ENCODE measurements around the gene ARAP1.

The ARAP1 gene

DNA sequence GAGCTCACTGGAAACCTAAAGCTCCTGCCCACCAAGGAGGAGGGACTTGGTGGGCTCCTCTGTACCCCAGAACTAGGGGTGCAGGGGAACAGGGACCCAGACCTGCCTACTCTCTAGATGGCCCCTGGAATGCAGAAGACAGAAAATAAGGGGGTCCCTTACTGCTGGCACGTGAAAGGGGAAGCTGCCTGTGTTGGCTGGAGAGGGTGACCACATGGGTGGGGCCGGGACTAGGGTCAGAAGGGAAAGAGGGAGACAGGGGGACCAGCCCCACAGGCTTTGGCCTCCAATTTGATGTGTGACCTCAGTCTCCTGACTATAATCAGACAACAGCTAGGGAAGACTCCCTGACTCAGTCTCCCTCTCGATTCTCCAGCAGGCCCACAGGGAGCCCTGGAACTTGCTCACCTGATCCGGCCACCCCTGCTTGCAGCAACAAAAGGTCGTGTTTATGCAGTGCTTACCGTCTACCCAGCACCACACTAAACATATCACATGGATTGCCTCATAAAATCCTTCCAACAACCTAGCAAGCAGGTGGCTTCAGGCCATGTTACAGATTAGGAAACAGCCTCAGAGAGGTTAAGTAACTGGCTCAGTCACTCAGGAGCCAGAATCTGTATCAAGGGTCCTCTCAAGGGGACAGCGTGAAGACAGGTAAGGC, 10.2 kb downstream of the ARAP1 start:
- no peak for DNase-seq

DNA sequence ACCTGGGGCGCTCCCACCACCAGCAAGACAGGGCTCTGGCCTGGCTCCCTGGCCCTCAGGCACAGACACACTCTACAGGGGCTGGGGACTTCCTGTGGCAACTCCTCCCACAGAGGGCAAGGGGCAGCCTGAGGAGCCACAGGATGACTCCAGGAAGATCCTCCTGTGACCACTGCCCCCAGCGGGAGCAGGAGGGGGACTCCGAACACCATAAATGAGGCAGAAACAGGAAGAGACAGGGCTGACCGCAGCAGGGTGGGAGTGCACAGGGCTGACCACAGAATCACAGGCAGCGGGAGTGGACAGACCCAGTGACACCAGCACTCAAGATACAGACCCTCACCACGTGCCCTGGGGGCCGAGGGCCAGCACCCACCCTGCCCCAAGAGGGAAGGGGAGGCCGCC, 10.8 kb downstream of the ARAP1 start:
- no peak for DNase-seq

- no peak for DNase-seq
Observed at GRCh38 chr11:72740562-72741428, 11.4 kb downstream of the ARAP1 start.

DNA sequence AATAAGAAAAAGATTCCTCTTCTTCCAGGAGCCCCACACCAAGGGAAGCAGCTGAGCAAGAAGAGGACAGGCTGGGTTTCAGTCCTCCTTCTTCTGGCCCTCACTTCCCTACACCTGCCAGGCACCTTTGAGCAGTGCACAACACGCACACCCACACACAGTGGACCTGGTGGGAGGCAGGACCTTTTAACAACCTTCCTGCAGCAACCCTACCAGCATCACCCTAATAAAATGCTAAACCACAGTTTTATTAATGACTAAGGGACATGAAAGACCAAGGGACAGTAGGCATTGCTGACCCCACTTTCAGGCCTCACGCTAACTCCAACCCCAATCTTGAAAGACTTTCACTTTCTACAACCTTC, 12.2 kb downstream of the ARAP1 start:
- no peak for DNase-seq

GRCh38 chr11:72739240-72740059, 12.8 kb downstream of the ARAP1 start:
- DNase-seq = no peak

GRCh38 chr11:72738199-72739141, 13.7 kb downstream of the ARAP1 start:
- no peak for DNase-seq

- no peak for DNase-seq
Observed at GRCh38 chr11:72737336-72737735, 14.9 kb downstream of the ARAP1 start.

GRCh38 chr11:72736452-72737069, 15.6 kb downstream of the ARAP1 start:
- no peak for DNase-seq

- no peak for DNase-seq
Observed at GRCh38 chr11:72735495-72736027, 16.6 kb downstream of the ARAP1 start.

DNA sequence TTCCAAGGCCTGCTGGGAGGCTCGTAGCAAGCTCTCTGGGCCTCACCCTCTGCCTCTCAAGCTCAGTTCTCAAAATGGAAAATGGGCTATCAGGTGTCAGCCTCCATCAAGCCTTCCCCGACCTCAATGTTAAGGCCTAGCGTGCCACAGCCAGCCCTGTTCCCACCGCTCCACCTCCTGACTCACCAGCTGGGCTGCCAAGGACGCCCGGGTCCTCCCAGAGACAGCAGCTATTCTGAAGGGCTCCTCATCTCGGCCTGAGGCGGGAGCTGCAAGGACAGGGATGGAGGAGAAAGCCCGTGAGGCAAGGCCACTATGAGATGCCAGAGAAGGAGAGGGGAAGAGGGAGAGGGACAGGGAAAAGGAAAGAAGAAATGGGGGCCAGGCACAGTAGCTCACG, 19.9 kb downstream of the ARAP1 start:
- DNase-seq = no peak

- DNase-seq = no peak
Observed at GRCh38 chr11:72730737-72731136, 21.5 kb downstream of the ARAP1 start.

- DNase-seq = no peak
Observed at GRCh38 chr11:72730243-72730642, 22.0 kb downstream of the ARAP1 start.

- DNase-seq = no peak
Observed at GRCh38 chr11:72727521-72727920, 24.7 kb downstream of the ARAP1 start.

- DNase-seq = no peak
Observed at GRCh38 chr11:72726266-72727220, 25.7 kb downstream of the ARAP1 start.

- no peak for DNase-seq
Observed at GRCh38 chr11:72725724-72726028, 26.5 kb downstream of the ARAP1 start.

DNA sequence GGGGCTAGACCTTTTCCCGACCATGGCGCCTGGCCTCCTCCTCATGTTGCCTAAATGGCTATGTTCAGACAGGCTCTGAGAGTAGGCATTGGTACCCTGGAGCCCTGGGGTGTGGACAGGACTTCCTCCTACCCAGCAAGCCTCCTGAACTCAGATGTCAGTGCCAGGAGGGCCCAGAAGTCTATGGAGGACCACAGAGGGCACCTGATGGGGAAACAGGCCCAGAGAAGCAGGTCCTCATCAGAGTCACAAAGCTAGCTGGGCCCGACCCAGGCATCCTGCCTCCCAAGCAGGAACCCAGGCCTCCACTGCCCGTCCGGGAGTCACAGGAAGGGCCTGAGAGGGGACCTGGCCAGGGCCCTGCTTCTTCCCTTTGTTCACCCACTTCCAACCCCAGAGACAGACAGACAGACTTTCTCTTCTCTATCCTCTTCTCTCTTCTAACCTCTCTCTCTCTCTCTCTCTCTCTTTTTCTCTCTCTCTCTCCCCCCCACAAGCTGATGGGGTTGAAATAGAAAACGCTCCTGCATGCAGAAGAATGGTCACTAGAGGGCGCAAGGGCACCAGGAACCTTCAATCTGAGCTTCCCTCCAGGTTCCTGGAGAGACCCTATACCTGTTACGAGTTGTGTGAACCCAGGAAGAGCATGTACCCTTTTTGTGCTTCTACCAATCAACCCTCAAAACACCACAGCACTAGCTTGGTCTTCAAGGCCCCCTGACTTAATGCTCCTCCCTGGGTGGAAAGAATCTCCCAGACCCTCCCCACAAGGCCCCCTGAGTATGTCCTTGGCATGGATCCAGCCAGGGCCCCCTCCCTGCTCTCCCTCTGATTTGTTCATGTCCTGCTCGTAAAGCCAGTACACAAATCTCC, 27.1 kb downstream of the ARAP1 start:
- DNase-seq = peak; percentile 85

DNA sequence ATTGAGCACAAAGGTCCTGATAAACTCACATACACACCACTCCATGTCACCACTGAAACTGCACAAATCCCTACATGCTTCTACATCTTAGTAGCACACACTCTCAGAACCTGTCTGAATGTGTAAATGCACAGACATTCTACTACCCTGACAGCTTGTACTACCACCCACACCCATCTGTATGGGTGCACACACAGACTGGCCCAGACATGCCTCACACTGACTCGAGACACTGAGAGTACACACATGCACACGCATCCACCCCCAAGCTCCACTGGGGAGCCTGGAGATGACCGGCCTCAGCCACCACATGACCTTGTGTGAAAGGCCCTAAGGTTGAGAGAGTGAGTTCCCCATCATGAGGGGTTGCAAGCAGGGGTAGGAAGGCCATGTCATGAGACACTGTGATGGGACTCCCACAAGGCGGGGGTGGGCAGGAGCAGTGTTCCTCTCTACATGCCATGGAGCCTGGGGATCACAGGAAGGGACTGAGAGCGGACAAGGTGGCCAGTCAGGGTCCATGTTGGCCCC, 28.1 kb downstream of the ARAP1 start:
- no peak for DNase-seq

- no peak for DNase-seq
Observed at GRCh38 chr11:72723508-72723907, 28.7 kb downstream of the ARAP1 start.

GRCh38 chr11:72722050-72722748, 30.0 kb downstream of the ARAP1 start:
- DNase-seq = peak; percentile 94
